ENCODE results near the gene HYAL3.

Gene HYAL3, protein sequence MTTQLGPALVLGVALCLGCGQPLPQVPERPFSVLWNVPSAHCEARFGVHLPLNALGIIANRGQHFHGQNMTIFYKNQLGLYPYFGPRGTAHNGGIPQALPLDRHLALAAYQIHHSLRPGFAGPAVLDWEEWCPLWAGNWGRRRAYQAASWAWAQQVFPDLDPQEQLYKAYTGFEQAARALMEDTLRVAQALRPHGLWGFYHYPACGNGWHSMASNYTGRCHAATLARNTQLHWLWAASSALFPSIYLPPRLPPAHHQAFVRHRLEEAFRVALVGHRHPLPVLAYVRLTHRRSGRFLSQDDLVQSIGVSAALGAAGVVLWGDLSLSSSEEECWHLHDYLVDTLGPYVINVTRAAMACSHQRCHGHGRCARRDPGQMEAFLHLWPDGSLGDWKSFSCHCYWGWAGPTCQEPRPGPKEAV

GRCh38 chr3:50298836-50299637 lies at the start of gene HYAL3, which contains the start of gene NAA80:
Gene HYAL3 (minus strand): TSS chr3:50299405. CDS start chr3:50295602, 3,803 bp downstream.
Gene NAA80 (minus strand): TSS chr3:50299405. CDS start chr3:50297463, 1,942 bp downstream.
- peak; percentile 95 to 99 (median 96) for DNase-seq

DNA sequence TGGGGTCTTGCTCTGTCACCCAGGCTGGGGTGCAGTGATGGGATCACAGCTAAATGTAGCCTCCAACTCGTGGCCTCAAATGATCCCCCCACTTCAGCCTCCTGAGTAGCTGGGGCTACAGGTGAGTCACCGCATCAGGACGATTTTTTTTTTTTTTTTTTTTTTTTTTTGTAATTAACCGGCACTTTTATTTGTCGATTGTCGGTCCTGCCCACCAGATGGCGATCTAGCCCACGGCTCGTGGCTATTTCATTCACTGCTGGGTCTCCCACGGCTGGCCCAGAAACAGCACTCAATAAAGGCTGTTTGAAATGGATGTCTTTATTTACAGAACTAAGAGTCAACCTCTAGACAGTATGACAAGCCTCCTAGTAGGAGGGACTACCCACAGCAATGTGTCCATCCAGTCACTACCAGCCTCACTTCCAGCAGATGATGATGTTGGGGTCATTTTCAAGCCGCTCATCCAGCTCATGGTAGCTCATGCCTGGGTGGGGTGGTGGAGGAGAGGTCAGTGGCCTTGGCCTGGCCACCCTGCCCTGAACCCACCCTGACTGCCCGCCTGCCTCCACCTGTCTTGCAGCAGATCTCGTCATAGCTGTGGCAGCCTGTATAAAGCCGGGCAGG lies 48.1 kb upstream of the HYAL3 start:
- peak; percentile 17 to 60 (median 38) for DNase-seq

- peak; percentile 41 to 72 (median 54) for DNase-seq
Measured at GRCh38 chr3:50345586-50346234, 46.5 kb upstream of the HYAL3 start, which contains the start of gene ZMYND10. Gene ZMYND10 (minus strand): TSS chr3:50345732. CDS start chr3:50345579, 153 bp downstream.

- DNase-seq, result no peak
Measured at GRCh38 chr3:50345008-50345407, 45.8 kb upstream of the HYAL3 start.

GRCh38 chr3:50342813-50343633 lies 43.8 kb upstream of the HYAL3 start:
- no peak for DNase-seq

DNA sequence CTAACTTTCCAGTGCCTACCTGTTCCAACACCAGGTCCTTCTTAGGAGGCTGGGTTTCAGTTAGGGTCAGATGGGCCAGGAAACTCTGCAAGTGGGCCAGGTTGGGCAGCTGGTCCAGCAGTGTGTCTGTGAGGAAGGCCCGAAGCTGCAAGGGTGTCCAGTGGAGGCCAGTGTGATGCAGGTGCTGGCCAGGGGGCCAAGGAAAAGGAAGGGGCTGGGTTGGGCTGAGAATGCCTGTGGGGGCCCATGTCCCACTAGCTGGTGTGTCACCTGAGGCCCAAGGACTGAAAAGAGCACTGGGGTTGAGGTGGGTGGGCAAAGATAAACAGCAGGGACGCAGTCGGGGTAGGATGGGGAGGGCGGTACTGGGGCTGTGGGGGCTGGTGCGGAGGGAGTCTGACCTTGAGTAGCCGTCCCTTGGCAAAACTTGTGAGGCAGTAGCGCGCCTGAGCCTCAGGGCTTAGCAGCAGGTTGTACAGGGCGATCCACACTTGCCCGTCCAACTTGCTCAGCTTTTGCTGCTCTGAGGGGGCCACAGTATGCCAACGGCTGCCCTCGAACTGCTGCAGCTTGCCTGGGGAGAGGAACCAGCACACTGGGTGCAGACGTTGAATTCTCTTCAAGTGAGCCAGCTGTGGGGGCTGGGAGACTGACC lies 42.9 kb upstream of the HYAL3 start:
- no peak for DNase-seq

DNA sequence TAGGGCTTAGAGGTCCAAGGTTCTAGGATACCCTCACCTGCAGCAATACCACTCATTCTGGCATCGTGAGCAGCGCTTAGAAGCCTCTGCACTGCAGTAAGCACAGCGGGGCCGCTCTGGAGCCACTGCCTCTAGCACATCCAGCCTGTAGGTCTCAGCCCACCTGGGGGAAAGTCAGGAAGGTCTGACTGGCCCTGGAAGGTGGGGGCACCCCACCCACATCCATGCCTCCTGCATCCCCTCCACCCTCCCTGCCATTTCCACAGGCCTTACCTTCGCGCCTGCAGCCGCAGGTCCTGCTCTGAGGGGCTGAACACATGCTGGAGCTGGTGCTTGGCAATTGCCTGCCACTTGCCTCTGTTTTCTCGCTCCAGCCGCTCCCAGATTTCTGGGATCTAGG lies 42.3 kb upstream of the HYAL3 start:
- no peak for DNase-seq

DNA sequence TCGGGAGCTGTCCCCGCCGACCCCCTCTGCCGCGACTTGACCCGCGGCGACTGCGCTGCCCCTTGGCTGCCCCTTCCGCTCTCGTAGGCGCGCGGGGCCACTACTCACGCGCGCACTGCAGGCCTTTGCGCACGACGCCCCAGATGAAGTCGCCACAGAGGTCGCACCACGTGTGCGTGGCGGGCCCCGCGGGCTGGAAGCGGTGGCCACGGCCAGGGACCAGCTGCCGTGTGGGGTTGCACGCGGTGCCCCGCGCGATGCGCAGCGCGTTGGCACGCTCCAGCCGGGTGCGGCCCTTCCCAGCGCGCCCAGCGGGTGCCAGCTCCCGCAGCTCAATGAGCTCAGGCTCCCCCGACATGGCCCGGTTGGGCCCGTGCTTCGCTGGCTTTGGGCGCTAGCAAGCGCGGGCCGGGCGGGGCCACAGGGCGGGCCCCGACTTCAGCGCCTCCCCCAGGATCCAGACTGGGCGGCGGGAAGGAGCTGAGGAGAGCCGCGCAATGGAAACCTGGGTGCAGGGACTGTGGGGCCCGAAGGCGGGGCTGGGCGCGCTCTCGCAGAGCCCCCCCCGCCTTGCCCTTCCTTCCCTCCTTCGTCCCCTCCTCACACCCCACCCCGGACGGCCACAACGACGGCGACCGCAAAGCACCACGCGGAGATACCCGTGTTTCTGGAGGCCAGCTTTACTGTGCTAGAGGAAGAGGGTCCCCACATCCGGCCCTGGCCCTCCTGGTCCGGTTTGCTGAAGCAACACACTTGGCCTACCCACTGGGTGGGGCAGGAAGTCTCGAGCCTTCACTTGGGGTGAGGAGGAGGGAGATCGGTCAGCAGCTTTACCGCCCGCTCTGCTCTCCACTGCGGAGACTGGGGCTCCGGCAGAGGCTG lies 41.5 kb upstream of the HYAL3 start, which contains the start of gene RASSF1:
Gene RASSF1, minus strand, starts transcription at position 389 of the 882 bp plus-strand sequence. Its CDS starts 31 bp downstream, at position 358.
- peak in 2 of 4 experiments; percentile 31 to 33 for DNase-seq

DNA sequence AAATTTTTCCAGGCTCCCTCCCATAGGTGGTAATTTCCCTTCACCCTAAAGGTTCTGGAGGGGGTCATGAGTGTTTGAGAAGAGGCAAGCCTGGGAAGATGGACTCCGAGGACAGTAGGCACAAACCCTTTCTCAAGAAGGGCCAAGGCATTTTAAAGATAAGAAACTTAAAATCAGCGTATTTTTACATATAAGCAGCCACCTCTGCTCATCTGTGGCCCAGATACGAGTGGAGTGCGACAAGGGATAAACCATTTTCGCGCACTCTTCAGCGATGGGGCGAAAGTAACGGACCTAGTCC lies 40.9 kb upstream of the HYAL3 start:
- no peak for DNase-seq

DNA sequence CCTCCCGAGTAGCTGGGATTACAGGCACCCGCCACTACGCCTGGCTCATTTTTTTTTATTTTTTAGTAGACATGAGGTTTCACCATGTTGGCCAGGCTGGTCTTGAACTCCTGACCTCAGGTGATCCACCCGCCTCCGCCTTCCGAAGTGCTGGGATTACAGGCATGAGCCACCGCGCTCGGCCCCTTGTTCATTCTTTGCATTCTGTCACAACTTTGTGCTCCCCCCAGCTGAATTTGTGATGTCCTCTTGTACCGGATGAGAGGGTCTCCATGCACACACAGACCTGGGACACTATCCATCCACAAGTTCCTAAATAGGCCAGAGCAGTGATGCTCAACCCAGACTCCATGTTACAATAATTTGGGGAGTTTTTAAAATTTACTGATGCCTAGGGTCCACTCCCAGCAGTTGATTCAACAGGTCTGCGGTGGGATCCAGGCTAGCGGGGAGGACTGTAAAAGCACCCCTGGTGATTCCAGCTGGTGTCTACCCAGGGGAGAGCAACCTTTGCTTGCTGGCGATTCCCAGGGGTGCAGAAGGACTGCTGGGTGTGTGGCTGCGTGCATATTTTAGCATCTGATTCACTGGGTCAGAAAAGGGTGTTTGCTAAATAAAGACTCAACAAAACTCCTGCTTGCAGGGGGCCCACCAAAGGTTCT lies 40.4 kb upstream of the HYAL3 start:
- DNase-seq, result no peak

- no peak for DNase-seq
Measured at GRCh38 chr3:50338965-50339364, 39.8 kb upstream of the HYAL3 start.

GRCh38 chr3:50337175-50337861 lies 38.1 kb upstream of the HYAL3 start:
- DNase-seq, result peak; percentile 76 to 88 (median 84)

GRCh38 chr3:50336452-50337174 lies 37.4 kb upstream of the HYAL3 start:
- DNase-seq, result no peak

GRCh38 chr3:50334339-50335075 lies 35.3 kb upstream of the HYAL3 start:
- no peak for DNase-seq

GRCh38 chr3:50333744-50334328 lies 34.6 kb upstream of the HYAL3 start:
- no peak for DNase-seq

- no peak for DNase-seq
Measured at GRCh38 chr3:50331364-50331907, 32.2 kb upstream of the HYAL3 start.

DNA sequence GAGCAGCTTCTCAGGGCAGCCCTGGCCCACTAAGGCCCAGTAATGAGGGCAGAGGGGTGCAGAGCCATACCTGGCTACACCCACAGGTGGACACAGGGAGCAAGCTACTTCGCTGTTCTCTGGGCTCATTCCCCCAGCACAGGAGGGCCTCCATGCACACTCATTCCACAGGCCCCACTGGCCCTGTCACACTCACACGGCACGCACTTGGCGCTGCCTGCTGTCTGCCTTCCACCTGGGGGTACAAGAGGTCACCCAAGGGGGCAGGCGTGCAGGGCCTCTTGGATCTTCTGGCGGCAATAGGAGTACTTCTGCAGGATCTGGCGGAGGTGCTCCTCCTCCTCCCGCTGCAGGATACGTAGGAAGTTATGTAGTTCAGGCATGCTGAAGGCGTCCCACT lies 31.1 kb upstream of the HYAL3 start:
- DNase-seq, result no peak
